Left kidney (tissue), 8 donors: Measurements from ENCODE around the gene DNMT3A. TPM values are rescaled to one million over a fixed set of nuclear protein-coding genes. Genes with fewer than 3 reads are reported as not detected.
A peak's percentile ranks its signal among the peaks of the same experiment; 100 is the strongest.

ENCODE experiments used
- DNase-seq: peaks from one replicate; pipeline ENCODE4 v3.0.0-alpha.2; 2013
- long read RNA-seq, 8 donors: transcript quantifications; one replicate each; lab custom pipeline, GENCODE V29; 2026
- polyA plus RNA-seq: library from polyadenylated mRNA; unstranded; fragments of 120-200 nt; gene quantifications from one replicate; pipeline ENCODE4 v1.2.1, GENCODE V29; 2013; ENCODE audit not compliant: insufficient read length

DNMT3A gene
- polyA plus RNA-seq = 94.4 TPM
- long read RNA-seq, donor 1, partial matches to known transcripts = 11 of 18 reads
- long read RNA-seq, donor 1, other reads (novel, unspliced or antisense) = 0 of 18 reads
- long read RNA-seq, donor 2, full-length matches to known transcripts = 8 of 8 reads
- long read RNA-seq, donor 2, partial matches to known transcripts = 0 of 8 reads
- long read RNA-seq, donor 2, other reads (novel, unspliced or antisense) = 0 of 8 reads
- long read RNA-seq, donor 3, full-length matches to known transcripts = 5 of 25 reads
- long read RNA-seq, donor 3, partial matches to known transcripts = 20 of 25 reads
- long read RNA-seq, donor 3, other reads (novel, unspliced or antisense) = 0 of 25 reads
- long read RNA-seq, donor 4 = 0 reads
- long read RNA-seq, donor 5, transcript DNMT3A-205 (18 exons, 2,300 nt) = major isoform, 5 of 8 reads
- long read RNA-seq, donor 5, partial matches to known transcripts = 0 of 8 reads
- long read RNA-seq, donor 5, other reads (novel, unspliced or antisense) = 0 of 8 reads
- long read RNA-seq, donor 6, full-length matches to known transcripts = 5 of 22 reads
- long read RNA-seq, donor 6, partial matches to known transcripts = 17 of 22 reads
- long read RNA-seq, donor 6, other reads (novel, unspliced or antisense) = 0 of 22 reads
- long read RNA-seq, donor 7, partial matches to known transcripts = 0 of 6 reads
- long read RNA-seq, donor 7, other reads (novel, unspliced or antisense) = 0 of 6 reads
- long read RNA-seq, donor 8, partial matches to known transcripts = 0 of 2 reads
- long read RNA-seq, donor 8, other reads (novel, unspliced or antisense) = 0 of 2 reads

DNA sequence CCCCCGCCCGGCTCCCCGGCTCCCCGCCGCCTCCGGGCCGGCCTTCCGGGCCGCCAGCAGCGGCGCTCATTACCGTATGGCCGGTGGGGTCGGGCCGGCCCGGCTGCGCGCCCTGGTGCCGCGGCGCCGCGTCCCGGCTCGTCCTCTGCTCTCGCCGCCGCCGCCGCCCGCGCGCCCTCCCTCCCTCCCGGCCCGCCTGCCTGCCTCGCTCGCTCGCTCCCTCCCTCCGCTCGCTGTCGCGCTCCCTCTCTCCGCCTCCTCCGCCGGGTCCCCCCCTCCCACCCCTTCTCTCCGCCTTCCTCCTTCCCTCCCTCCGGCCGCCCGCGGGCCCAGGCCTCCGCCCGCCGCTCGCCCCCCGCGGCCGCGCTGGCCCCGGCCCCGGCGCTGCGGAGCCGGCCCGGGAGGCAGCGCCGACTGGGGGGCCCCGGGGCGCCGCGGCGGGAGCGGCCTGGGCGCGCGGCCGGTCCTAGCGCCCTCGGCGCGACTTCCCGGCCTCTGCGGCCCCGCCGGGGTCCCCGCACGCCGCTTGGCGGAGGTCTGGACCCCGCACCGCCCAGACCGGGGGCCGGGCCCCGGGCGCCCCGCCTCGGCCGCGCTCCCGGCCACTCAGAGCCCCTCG lies at the start of gene DNMT3A:
DNMT3A (minus strand) TSS at position 173 of the 619 bp plus-strand sequence. CDS start 27,941 bp downstream, outside the sequence.
- DNase-seq = peak; percentile 63

DNA sequence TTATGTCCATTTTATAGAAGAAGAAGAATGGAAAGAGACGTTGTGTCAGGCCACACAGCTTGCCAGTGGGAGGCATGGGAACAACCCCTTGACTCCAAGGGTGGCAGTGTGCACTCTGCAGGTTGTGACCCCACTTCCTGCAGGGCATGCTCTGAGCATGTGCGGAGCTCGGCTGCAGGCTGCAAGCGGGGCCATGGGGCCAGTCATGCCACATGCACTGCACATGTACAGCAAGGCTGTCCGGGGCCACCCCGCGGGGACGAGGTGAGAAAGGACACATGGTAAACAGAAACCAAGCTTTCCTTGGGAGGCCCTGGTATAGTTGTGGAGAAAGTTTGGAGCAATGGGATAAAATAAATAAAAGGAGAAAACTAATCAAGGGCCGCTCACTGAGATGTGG lies 47.4 kb upstream of the DNMT3A start:
- DNase-seq = no peak

DNA sequence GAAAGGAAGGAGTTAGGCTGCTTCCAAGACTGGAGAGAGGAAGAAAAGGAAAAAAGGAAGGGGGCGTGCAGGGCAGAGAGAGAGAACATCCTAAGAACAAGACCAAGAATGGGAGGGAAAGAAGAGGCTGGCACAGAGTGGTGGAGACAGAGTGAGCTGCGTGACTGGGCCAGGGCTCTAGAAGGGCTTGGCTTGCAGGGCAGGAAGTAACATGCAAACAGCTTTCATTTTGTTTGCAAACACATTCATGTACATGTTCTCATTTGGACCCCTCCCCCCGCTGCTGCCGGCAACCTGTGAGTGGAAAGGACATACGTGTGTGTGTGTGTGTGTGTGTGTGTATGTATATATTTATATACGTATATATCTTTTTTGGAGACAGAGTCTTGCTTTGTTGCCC lies 46.8 kb upstream of the DNMT3A start:
- no peak for DNase-seq

DNA sequence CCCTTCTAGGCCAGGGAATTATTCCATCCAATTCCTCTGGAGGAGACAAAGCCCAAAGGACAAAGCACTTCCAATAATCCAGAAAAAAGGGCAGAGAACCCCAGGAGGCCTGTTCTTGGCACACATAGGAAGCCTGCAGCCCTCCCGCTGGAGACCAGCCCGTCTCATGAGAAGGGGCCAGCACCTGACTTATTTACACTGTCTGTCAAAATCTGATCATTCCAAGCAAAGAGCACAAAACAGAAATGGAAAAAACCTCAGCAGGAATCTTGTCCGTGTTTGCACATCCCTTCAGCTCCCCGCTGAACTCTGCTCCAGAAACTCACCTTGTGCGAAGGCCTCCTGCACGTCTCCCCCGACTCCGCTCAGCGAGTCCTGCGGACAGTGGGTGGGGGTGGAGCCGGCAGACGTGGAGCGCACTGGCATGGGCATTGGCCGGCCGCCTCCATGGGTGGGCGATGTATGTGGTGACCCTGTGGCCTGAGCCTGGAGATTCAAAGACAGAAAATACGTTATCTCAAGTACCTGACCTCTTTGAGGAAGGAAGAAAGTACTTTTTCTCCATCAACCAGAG lies 46.2 kb upstream of the DNMT3A start:
- DNase-seq = no peak

DNA sequence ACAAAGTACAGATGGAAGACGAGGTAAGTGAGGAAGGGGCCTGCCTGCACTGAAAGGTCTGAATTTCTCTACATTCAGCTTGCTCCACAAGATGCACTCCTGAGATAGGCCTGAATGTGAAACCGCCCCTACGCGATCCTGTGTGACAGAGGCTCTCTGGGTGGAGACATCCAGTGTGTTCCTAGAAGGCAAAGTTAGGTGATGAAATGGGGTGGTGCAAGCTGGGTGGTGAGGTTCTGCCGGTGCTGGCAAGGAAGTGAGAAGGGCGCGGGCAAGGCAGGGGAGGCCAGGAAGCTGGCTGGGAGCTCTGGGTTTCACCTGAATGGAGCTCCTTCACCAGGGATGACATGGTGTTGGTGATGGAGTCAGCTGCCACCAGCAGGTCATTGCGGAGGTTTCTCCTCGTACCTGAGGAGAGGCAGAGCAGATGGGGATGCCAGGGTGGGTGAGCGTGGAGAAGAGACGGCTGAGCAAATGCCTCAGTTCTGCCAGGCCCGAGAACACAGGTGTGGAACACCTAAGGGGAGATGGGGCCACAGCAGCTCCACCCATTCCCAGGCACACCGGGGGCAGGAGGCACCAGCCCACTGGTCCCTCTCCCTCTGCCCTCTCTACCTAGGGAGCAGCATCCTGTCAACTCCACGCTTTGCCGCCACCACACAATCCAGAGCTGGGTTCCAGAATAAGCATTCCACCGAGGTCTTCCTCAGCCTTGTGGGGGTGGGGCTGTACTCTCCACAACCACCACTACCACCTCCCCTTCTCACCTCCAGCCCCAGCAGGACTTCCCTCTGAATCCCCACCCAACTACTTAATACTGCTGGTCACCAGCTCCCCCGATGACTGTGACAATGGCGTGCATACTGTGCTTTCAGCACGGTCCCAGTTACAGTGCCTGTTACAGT lies 45.5 kb upstream of the DNMT3A start:
- DNase-seq = no peak

DNA sequence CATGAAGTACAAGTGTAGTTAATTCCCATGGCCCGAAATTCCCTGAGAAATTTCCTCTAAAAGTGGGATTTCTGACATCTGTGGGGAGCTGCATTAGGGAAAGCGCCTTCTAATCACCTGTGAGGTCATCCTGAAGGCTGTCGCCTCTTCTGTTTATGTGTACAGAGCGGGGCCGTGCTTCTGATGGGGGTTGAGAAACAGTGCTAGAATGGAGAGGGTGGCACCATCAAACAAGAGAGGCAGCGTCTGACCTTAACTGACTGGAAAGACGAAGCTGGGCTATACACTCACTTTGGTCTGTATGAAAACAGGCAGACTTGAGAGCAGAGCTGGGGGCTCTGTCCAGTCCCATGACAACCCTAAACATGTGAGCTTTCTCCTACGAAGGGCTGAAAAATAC lies 44.2 kb upstream of the DNMT3A start:
- DNase-seq = no peak

DNA sequence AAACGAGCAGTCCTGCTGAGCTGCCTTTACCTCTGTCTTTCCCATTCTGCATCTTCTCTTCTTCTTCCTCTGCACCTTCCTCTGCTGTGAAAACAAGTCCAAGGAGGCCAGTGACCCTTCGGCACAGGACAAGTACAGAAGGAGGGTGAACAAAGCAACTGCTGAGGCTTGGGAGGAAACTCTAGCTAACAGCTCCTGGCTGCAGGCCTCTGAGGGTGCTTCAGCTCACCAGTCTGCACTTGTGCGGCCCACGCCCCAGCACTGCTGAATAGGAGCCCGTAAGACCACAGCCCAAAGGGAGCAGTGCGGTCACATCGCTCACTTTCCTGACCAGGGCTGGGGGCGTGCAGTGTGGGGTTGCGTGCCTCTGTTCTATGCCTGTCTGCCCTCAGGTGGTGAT lies 42.1 kb upstream of the DNMT3A start:
- no peak for DNase-seq

DNA sequence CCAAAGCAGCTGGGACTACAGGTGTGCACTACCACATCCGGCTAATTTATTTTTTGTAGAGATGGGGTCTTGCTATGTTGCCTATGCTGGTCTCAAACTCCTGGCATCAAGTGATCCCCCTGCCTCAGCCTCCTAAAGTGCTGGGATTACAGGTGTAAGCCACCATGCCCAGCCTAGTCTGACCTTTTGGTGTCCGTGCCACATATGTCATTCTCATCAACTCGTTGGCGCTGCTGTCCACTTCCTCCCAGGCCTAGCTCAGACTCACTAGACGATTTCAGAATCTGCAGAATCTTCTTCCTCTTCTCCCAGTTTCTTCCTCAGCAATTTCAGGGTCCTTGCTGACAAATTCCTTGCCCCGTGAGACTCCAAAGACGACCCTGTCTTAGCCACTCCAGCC lies 39.8 kb upstream of the DNMT3A start:
- DNase-seq = no peak

DNA sequence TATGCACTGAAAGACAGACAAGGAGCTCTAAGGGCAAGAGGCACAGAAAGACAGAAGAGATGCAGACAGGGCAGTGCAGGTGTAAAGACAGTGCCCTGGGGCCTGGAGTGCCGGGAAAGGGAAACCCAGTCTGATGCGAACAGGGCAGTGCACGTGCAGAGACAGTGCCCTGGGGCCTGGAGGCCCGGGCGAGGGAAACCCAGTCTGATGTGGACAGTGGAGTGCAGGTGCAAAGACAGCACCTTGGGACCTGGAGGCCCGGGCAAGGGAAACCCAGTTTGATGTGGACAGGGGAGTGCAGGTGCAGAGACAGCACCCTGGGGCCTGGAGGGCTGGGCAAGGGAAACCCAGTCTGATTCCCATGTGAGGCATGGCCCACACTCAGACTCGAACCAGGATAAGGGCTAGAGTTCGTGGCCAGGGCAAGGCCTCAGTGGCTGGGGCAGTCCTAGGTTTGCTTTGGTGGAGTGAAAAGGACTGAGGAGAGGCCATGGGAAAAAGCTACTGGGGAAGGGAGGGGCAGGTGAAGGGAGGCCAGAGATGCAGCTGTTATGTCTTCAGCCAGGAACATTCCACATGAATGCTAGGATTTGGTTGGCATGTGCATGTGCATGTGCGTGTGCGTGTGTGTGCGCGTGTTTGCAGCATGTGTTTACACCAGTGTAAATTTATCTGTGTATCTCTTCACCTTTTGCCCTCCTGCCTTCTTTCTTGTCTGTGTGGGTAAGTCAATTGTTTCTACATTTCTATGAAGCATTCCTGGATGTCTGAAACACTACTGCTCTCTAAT lies 39.1 kb upstream of the DNMT3A start:
- no peak for DNase-seq

DNA sequence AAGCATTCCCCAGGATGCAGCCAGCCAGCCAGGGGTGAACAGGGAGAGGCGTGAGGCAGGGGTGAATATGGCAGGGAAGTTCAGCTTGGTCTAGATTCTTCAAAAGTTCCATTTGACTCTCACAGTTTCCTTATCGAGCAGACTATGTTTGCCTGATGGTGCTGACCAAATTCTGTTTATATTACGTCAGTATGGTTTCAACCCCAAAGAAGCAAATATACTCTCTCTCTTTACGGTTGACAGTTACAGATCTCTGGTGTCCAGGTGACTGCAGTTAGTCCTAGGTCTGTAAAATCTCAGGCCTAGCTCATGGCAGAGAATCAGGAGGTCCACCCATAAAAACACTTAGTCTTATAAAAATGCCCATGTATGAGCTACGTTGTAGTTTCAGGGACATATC lies 38.3 kb upstream of the DNMT3A start:
- DNase-seq = no peak

DNA sequence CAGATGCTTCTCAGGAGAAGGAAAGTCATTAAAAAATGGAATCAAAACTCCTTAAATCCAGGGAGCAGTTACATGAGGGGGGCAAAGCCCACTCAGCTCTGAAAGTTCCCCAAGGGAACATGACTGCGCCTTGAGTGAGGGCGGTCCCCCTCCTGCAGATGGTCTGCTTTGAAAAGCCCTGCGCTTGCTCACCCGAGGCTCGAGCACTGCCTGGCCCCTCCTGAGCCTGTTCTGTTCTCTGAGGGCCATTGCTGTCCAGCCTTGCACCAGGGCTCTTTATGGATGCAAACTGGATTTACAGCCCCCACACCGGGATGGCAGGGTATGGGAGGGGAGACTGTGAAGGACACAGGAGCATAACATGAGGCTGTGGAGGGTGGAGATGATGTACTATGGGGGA lies 37.8 kb upstream of the DNMT3A start:
- no peak for DNase-seq

DNA sequence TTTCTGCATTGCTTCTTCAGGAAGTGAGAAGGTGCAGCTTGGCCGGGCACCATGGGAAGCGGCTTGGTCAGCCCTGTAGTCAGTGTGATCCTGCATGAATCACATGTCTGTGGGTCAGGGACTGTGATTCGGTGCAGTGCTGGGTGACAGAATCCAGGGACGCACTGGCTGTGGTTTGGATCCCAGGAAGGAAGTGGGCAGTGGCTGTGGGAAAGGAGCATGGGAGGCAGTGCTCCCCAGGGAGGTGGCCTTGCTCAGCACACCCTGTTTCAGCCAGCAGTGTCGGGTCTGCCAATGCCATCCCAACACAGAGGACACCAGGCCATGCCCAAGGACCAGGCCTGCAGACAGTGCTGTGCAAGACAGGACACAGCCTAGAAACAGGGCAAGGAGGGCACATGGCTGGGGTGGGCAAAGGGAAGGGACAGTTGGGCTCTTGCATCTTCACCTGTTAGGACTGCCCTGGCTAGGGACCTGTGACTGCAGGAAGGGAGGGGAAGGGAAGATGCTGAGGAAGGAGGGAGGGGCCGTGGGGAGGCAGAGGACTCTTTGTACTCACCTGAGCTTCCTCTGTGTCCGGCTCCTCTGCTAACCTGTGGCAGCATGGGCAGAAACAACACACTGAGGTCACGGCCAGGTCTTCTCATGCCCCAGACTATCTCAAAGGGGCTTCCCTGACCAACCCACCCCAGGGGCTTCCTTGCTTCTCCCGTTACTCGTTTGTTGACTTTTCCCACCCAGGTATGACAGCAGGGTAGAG lies 37.2 kb upstream of the DNMT3A start:
- DNase-seq = no peak

DNA sequence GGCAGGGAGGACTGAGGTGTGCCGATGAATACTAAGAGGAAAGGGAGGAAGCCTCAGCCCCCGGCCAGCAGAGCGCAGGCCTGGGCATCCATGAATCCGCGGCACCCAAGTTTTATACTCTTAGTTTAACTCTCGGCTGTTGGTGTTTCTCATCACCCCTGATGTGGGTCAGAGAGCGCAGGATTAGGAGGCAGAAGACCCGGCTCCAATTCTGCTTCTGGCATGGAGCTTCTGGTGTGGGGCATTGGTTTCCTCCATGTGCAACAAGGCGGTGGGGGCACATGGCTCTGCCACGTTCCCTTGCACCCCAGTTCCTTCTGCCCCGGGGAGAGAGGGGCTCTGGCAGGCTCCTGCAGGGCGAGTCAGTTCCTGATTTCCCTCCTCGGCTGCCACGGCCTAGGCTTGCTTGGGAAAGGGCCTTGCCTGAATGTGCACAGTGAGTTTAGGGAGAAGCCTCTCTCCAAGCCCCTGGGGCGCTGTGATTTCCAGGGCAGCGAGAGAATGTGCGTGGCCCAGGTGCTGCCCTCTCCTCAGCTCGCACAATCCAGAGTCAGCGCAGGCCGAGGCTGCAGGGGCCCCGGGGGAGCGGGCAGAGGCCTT lies 36.2 kb upstream of the DNMT3A start:
- no peak for DNase-seq

DNA sequence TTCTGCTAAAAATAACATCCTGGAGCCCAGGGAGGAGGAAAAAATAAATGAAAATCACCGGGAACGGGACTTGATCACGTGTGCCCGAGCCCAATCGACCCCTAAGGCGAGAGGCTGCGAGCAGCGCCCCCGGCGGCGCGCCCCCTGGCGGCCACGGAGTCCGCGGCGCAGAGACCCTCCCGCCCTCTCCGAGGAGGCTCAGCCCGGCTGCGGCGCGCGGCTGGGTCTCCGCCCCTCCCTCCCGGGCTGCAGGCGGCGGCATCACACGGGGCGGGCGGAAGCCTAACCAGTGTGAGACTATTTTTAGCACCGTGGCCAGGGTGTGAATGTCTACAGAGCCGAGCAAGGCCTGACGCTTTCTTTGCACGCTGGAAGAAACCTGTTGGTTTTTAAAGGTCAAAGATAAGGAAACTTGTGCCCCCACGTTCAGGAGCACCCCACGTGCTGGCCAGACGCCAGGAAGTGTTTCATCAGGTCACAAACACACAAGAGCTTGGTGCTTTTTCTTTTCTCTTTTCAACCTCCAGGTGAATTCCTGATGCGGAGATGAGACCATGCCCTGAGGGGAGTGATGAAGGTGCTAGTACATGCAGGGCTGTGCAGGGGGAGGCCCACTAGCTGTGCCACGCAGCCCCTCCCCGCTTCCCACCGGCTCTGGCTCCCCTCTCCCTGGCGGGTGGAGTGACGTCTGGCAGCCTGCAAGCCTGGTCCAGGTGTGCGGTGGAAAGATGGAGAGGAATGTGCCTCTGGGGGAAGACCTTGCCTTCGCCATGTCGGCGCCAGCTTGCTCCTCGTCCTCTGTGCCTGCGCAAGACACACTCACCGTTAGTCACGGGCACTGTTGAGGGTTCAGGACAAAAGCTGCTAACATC lies 35.3 kb upstream of the DNMT3A start:
- peak; percentile 87 for DNase-seq

DNA sequence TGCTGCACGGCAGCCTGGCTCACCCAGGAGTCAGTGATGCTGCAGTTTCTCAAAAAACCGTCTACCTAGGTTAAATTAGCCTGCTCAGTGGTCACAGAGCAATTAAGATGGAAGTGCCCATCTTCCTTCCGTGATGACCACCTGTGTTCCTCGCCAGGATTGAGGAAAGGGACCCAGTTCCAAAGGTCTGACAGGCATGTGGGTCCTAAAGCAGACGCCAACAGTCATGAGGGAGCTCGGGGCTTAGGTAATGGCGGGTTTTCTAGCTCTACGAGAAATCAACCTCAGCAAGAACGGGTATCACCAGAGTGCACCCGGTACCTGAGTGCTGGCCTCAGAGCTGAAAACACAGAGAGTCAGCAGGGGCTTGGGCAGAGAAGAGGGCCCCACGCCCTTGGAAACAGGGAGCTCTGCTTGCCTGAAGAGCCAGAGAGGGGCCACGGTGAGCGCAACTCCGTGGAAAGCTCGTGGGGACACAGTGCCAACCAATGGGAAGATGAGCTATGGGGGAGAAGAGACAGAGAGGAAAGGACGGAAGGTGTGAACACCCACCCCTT lies 34.3 kb upstream of the DNMT3A start:
- no peak for DNase-seq

DNA sequence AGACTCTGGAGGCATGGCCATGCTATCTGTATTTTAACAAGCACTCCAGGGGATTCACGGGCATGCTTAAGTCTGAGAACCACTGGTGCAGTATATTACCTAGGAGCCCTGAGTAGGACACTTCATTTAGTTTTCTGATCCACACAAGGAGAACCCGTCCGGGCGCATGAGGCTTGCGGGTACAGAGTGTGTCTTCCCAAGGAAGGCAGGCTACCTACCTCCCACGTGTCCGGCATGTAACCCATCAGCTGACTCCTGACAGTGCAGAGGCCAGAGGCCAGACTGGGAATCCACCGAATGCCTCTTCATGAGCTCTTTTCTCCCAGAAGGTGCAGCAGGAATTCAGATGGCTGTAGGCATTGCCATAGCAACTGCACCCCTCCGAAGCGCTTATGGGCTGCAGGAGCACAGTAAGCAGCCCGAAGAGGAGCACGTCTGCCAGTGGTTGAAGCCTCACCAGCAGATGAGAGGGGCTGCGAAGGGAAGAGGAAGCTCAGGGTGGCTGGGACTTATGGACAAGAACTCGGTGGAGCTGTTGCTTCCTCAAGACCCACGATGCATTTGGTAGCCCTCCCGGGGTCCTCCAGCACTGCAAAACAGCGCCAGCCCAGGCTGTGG lies 33.8 kb upstream of the DNMT3A start:
- no peak for DNase-seq

DNA sequence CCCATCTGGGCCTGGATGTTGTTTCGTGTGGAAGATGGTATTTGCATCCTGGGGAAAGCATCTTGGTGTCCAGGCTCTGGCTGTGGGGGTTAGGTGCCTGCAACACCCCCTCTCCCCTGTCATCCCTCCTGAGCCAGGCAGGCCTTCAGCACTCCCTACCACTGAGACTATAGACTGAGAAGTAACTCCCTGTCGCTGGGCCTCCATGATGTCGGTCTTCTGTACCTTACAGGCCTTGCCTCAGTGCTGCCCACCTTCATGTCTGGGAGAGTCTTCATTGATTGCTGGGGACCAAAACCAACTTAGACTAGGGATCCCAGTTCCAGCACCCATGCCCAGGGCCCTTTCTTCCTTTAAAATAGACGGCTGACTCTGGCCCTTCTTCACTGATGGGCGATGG lies 33.1 kb upstream of the DNMT3A start:
- no peak for DNase-seq

DNA sequence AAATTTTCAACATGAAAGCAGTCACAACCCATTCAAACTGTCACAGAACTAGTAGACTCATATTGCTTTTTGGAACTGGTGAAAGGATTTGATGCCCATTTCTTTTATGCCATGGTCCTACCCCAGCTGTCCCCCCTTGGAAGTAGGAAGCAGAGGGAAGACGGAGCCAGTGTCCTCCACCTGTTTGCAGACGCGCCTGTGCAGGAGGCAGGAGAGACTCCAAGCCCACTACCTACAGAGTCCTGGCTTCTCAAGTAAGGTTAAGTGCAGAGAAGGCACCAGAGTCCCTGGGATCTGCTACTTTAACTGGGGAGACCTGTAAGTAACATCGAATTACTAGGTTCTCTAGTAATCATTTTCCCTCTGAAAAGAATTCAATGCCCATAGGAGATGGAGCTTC lies 32.7 kb upstream of the DNMT3A start:
- DNase-seq = no peak
